HG02885 (cell line): Measurements from ENCODE around the gene RFC5.
"Not testable (repeated sequence)": the region's sequence is repeated elsewhere in the genome, so short reads cannot be mapped to it uniquely, and the experiment has no call there.

Experiments
- ATAC-seq: cut with Tn5 transposase; IDR thresholded peaks from one replicate; pipeline ENCODE4 v1.9.1; 2021; ENCODE audit warnings: mild to moderate bottlenecking; ENCODE audit not compliant: unreplicated experiment, poor library complexity

RFC5 gene

GRCh38 chr12:118016424-118017264, at the start of gene RFC5:
Gene RFC5, plus strand, starts transcription at chr12:118016703. Its CDS starts 125 bp downstream, at chr12:118016828.
- peak; percentile 98 for ATAC-seq

- no peak for ATAC-seq
Observed at GRCh38 chr12:117967043-117967442, 49.5 kb upstream of the RFC5 start.

- no peak for ATAC-seq
Observed at GRCh38 chr12:117967512-117967911, 49.0 kb upstream of the RFC5 start.

- ATAC-seq, result no peak
Observed at GRCh38 chr12:117968151-117968789, 48.2 kb upstream of the RFC5 start.

GRCh38 chr12:117968826-117969659, 47.5 kb upstream of the RFC5 start, which contains the start of gene KSR2:
Gene KSR2, minus strand, starts transcription at chr12:117968990. Its CDS starts 735 bp downstream, at chr12:117968255.
- peak; percentile 76 for ATAC-seq

- ATAC-seq, result no peak
Observed at GRCh38 chr12:117970334-117970733, 46.2 kb upstream of the RFC5 start.

- no peak for ATAC-seq
Observed at GRCh38 chr12:117972301-117972700, 44.2 kb upstream of the RFC5 start.

- ATAC-seq, result no peak
Observed at GRCh38 chr12:117975006-117975405, 41.5 kb upstream of the RFC5 start.

GRCh38 chr12:117977373-117977772, 39.1 kb upstream of the RFC5 start:
- no peak for ATAC-seq

- no peak for ATAC-seq
Observed at GRCh38 chr12:117980616-117981015, 35.9 kb upstream of the RFC5 start.

- no peak for ATAC-seq
Observed at GRCh38 chr12:117981267-117981666, 35.2 kb upstream of the RFC5 start.

GRCh38 chr12:117985182-117985581, 31.3 kb upstream of the RFC5 start:
- no peak for ATAC-seq

- no peak for ATAC-seq
Observed at GRCh38 chr12:117986705-117987469, 29.6 kb upstream of the RFC5 start.

GRCh38 chr12:117994551-117995438, 21.7 kb upstream of the RFC5 start:
- no peak for ATAC-seq

- ATAC-seq, result no peak
Observed at GRCh38 chr12:117998719-117999118, 17.8 kb upstream of the RFC5 start.

- not testable (repeated sequence) for ATAC-seq
Observed at GRCh38 chr12:117999806-118000205, 16.7 kb upstream of the RFC5 start.

GRCh38 chr12:118010903-118011302, 5.6 kb upstream of the RFC5 start:
- no peak for ATAC-seq

- no peak for ATAC-seq
Observed at GRCh38 chr12:118011377-118011776, 5.1 kb upstream of the RFC5 start.

- ATAC-seq, result no peak
Observed at GRCh38 chr12:118011961-118012360, 4.5 kb upstream of the RFC5 start.
